HG03558 (cell line): ENCODE measurements around the gene FRYL.

ENCODE experiments used
- ATAC-seq: cut with Tn5 transposase; IDR thresholded peaks from one replicate; pipeline ENCODE4 v1.9.1; 2021; ENCODE audit warnings: moderate number of reproducible peaks; ENCODE audit not compliant: unreplicated experiment; ENCODE audit errors: extremely low read depth

The FRYL gene

DNA sequence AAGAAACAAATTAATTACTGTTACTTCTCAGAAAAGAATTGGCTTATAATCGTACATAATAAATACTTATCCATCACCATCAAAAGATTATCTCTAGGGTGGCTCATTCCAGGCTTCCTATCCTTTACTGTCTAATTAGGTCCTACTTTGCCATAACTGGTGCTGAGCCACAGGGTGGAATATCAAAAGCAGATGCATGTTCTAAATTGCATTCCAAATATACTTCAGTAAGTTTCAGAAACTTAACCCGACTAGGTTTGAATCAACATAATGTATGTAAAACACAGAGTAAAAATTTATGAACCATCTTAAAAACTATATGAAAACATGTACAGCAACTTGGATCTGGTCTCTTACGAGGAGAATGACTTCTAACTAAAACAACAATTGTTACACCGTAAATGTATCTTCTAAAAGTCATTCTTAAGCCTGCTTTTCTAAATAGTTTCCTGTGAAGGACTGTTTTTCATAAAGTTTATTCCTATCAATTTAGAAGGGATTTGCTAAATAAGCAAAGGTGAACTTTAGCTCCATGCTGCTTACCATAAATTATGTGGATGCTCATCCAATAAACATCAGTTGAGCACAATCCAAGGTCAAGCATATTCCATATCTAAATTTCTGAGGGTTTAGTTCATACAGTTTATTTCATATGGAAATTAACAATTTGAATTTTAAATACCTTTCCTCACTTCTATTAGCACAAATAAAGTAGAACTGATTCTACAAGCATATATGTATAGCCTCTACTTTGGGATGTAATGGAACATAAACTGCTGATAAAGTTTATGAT lies 276.6 kb downstream of the FRYL start:
- no peak for ATAC-seq

DNA sequence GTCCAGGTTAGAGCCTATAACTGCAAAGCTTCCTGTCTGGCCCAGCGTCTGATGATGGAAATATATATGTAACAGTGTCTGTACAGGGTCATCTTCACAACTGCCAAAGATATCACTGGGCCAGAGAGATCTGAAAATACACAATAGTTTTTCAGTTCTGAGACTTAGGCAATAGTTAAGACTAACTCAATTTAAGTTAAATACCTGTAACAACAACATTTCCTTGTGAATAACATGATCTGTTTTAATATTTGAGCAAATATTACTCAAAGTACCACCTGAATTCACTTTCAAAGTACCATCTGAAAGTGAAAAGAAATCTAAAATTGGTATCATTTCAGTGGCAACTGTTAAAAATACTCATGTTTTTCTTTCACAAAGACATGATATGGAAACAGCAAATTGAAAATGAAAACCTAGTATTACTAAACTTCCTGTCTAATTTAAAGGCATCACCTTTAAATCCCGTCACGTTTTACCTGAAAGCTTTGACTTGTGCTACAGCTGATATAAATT lies 280.5 kb downstream of the FRYL start:
- peak; percentile 69 for ATAC-seq

DNA sequence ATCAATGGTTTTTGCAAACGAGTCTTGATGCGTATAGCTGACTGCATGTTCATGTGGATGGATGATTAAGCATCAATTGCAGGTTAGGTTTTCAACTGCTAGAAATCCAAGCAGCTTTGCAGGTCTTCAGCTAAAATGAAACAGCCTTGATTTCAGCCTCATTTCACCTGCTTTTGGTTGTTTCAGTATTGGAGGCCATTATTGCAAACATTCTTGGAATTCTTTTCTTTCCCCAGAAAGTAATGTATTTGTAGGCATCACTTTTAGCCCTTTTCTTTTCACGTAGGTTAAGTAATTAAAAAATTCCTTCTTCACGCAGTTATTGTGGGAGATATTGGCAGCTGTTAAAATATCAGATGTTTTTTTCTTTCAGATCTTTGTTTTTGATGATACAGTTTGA lies 281.2 kb downstream of the FRYL start:
- ATAC-seq, result no peak

DNA sequence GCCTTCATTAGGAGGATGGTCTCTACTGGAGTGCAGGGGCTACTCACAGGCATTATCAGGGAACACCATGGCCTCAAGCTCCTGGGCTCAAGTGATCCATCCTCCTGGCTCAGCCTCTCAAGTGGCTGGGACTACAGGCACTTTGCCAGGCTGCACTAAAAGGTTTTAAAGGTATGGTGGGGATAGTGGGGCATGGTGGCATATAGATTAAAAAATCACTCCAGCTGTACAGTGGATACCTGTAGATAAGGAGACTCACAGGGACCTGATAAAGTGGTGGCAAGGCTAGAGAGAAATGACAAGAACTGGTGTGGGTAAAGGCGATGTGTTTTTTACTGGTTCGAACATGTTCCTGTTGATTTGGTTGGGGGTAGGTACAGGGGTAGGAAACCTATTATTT lies 284.1 kb downstream of the FRYL start:
- ATAC-seq, result no peak

DNA sequence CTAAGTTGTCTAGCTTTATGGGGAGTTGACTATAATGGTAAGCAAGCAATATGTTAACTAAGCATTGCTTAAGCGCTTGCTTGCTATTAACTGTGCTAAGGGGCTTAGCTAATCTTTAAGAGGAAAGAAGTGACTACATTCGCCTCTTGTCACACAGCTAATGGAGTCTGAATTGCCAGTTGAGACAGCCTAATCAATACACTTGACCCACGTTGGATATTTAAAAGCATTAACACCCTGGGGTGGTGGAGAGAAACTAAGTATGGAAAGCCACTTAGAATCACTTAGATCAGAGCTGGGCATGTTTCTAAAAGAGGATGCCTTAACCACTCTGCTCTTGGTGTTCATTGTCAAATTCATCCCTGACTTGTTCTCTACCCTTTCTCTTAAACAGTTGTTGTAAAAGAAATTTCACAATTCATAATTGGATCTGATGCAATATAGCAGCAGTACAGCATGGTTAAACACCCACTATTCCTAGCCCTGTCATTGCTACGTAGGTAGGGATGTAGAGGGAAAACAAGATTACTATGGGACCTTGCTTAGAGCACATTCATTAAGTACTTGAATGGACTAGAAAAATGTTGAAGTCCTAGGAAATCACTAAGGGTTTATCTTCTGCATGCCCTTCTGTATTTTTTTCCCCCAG lies 286.5 kb downstream of the FRYL start:
- ATAC-seq, result no peak

DNA sequence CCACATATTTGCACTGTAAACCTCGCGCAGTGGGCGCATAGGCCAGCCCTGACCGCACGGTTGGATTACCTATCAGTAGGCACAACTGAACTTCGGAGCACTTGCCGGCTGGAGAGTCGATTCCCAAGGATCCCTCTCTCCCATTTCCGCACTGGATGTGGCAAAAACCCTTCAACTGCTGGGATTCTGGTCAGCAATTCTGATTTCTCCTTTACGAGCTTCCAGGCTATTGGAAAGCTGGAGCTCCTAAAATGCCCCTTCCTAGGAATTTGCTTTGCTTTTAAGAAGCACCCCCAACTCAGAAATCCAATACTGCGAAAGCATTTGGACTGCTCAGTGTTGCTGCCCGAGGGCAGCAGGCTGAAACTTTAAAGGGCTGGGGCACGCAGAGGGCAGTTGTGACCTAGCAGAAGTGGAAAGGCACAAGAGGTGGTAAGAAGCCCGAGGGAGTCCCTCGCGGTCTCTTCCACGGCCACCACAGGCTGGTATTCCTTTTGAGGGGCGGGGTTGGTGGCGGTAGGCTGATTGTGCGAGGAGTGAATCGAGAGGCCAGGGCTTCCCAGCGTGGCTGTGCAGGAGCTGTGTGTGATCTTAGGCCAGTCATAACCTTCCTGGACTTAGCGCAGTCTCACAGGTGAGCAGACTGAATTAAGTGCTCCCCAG lies 288.4 kb downstream of the FRYL start:
- ATAC-seq, result no peak

DNA sequence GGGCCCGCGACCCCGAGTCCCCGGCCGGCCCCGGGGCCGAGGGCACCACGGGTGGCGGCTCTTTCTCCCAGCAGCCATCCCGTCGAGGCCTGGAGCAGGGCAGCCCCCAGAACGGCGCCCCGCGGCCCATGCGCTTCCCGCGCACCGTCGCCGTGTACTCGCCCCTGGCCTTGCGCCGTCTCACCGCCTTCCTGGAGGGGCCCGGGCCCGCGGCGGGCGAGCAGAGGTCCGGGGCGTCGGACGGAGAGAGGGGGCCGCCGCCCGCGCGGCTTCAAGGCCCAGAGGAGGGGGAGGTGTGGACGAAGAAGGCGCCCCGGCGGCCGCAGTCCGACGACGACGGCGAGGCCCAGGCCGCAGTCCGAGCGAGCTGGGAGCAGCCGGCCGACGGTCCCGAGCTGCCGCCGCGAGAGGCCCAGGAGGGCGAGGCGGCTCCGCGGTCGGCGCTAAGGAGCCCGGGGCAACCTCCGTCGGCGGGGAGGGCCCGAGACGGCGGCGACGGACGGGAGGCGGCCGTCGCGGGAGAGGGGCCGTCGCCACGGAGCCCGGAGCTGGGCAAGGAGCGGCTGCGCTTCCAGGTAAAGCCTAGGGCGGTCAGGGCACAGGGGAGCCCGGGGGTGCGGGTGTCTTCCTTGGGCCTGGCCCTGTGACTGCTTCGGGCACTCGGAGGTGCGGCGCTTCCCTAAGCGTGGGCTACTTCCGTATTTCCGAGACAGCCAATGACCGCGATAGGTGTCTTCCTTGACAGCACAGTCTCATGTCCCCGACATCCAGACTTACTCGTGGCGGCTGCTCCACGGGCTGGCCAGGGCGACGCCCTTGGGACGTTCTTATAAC lies 289.2 kb downstream of the FRYL start:
- no peak for ATAC-seq

DNA sequence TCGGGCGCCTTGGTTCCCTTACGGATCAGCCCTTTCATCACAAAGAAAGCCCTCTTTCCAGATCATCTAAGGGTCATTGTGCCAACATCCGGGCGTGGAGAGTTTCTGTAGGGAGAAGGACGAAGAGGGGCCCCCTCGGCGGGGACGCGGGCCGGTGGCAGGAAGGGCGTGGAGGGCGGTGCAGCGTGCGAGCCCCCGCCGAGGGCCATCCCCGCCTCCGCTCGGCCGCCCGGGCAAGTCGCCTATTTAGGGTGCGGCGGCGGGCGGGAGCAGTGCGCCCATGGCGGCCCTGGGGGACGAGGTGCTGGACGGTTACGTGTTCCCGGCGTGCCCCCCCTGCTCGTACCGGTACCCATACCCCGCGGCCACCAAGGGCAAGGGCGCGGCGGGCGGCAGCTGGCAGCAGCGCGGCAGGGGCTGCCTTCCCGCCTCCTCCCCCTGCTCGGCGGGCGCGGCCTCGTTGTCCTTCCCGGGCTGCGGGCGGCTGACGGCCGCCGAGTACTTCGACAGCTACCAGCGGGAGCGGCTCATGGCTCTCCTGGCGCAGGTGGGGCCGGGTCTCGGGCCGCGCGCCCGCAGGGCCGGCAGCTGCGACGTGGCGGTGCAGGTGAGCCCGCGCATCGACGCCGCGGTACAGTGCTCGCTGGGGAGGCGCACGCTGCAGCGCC lies 289.9 kb downstream of the FRYL start, which contains the start of gene ZAR1:
TSS of gene ZAR1 (plus strand) at position 241 of the 668 bp plus-strand sequence. CDS start at position 281, 40 bp downstream.
- ATAC-seq, result no peak

DNA sequence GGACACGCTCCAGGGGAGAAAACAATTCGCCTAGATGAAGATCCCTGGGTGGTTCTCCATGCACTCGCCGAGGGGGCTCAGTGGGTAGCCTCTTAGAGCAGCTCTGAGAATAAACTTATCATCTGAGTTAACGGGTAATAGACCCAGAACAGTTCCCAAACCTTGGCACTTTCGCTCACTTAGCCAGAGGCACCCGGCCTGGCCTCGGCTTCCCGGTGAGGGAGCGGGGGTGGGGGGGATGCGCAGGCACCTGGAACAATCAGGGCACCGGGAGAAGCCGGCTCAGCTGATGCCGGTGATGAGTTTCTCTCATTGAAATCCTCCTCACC lies 290.4 kb downstream of the FRYL start:
- ATAC-seq, result no peak

DNA sequence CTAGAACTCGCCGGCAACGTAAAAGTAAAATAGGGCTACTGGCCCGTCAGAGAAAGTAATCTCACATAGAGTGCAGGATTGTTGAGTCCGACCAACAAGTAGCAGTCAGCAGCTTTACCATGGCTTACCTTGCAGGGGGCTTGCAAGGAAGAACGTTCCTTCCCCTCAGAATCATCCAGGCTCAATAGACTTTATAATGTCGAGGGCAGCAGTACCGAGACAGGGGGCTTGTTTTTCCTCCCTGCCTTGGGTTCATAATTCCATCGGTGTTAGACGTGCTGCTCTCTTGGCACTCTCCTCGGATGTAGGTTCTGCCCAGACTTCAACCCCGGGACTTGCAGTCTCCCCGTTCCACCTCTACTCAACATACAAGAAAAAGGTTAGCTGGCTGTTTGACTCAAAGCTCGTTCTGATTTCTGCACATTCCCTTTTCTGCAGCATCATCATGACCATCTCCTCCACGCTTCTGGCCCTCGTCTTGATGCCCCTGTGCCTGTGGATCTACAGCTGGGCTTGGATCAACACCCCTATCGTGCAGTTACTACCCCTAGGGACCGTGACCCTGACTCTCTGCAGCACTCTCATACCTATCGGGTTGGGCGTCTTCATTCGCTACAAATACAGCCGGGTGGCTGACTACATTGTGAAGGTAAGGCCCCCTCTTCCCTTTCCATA lies 295.4 kb downstream of the FRYL start:
- ATAC-seq, result no peak

DNA sequence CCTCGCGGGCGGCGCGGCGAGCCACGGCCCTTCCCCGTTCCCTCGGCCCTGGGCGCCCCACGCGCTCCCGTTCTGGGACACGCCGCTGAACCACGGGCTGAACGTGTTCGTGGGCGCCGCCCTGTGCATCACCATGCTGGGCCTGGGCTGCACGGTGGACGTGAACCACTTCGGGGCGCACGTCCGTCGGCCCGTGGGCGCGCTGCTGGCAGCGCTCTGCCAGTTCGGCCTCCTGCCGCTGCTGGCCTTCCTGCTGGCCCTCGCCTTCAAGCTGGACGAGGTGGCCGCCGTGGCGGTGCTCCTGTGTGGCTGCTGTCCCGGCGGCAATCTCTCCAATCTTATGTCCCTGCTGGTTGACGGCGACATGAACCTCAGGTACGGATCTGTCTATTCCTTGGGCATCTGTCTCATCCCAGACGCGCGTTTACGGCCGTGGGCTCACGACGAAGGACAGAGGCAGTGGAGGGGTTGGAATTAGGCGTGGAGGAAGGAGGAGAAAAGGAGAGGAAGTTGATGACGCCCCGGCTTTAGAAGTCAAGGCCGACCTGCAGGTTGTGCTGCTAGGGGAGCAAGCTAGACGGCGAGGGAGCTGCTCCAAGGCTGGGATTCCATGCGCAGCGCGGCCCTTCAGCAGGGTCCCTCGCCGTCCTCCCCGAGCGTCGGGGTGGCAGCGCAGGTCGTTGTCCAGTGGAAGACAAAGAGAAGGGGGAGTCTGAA lies 296.1 kb downstream of the FRYL start:
- ATAC-seq, result no peak

DNA sequence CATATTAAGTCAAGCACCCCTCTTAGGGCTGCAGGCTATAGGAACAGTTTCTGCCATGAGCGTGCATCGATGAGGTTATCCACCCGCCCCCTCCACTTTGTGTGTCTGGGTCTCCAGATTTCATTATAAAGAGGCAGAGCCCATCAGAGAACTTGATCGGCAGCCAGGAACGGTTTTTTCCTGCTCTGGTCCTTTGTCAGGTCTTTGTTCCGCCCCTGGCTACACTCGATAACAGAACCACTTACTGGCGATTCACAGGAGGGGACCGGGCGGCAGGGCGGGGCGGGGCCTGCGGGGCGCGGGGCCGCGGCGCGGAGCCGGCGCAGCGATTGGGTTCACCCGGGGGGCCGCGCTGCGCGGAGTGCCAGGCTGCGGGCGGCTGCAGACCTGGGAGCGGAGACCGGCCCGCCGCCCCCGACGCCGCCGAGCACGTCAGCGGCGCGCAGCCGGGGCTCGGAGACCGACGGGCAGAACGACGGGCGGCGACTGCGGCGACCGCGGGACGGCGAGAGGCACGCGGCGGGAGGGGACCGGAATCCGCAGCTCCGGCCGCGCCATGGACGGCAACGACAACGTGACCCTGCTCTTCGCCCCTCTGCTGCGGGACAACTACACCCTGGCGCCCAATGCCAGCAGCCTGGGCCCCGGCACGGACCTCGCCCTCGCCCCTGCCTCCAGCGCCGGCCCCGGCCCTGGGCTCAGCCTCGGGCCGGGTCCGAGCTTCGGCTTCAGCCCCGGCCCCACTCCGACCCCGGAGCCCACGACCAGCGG lies 296.9 kb downstream of the FRYL start, which contains the start of gene SLC10A4:
TSS of gene SLC10A4 (plus strand) at position 338 of the 771 bp plus-strand sequence. CDS start at position 557, 219 bp downstream.
- no peak for ATAC-seq

DNA sequence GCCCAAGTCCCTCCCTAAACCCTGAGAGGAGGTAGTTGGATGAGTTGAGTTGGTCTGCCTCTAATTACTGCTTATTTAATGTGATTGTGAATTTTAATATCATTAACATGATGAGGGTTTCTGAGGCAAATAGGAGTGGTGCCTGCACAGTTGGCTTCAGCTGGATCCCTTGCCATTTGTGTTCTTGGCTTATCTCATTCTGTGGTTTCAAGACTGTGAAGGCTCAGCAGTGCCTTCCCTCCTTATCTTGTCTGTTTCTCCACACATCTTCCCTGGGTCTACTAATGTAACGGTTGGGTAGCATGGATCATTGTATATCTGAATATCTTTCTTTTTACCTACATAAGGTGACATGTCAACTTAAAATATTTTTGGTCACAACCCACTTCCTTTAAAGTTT lies 298.5 kb downstream of the FRYL start:
- ATAC-seq, result no peak

DNA sequence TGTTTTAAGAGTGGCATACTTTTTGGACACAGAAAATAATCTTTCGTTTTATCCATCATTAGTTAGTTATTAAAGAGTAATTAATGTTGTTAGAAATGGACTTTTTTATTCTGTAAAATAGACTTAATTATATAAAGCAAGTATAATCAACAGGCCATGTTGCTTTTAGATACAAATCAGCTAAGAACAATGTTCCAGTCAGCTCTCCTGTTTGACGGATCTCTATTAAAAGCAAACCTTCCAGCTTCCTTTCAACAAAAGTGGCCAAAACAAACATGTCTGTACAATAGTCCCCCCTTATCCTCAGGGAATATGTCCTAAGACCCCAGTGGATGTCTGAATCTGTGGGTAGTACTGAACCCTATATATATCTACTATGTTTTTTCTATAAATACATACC lies 301.8 kb downstream of the FRYL start:
- ATAC-seq, result no peak

DNA sequence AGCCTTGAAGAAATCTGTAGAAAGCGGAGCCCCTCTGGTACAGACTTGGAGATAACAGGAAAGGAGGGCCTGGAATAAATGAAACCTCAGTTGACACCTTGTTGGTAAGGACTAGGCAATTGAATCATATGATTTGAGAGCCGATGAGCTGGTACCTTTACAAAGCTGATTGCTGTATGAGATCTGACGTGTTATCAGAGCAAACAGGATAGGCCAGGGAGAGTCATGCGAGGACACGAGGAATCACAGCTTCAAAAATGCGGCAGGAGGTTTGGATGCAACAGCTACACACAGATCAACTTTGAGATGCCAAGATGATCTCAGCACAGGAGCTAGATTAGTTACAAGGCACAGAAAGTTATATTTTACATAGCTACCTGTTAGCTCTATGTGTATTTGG lies 304.3 kb downstream of the FRYL start:
- no peak for ATAC-seq

DNA sequence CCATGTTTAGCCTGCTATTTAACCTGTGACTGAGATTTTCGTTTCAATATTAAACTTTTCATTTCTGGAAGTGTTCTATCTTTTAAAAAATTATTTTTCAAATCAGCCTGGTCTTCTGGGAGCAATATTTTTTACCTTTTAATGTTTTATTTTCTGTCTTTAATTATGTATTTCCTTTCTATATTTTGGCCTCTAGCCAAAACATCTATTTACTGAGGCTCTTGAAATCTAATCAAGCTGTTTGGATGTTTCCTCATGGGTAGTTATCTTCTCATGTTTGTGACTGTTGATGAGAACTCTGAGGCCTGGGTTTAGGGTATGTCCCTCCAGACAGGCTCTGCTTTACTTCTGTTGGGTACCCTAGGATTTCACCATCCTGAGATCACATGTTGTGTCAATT lies 307.3 kb downstream of the FRYL start:
- no peak for ATAC-seq

DNA sequence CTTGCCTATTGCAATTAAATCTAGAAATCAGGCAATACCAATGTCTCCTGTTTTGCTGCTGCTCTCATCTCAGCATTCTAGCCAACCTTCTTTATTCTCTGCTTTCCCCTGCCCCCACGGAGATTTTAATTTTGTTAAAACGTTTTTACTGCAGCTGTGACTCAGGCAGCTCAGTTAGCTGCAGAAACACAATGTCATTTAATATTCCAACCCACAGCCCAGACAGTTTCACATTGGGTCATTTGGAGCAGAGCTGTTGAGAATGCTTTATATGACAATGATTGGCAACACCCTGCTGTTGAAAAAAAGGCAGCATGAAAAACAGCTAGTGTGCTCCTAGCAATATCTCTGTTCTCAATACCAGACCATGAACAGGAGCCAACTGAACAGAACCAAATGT lies 309.5 kb downstream of the FRYL start:
- no peak for ATAC-seq

DNA sequence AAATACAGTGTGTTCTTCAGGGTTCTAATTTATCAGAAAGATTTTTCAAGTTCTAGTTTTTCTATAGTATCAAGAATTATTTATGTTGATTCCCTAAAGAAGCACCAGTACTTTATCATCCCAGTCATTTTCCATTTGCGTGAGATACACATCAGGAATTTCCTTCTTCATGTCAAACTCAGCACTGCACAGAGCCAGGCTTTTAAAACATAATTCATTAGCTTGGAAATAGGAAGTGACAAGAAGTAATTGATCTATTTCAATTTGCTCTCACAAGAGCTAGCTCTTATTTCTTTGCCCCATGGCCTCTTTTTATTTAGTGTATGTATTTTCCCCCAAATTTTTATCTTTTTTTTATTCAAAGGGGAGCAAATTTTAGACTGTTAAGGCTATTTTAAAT lies 309.9 kb downstream of the FRYL start:
- no peak for ATAC-seq
